Glutamatergic neuron (in vitro differentiated cells): ENCODE results near the gene UQCRC1. TPM values are rescaled to one million over a fixed set of nuclear protein-coding genes. Genes with fewer than 3 reads are reported as not detected.

Source experiments
- DNase-seq: peaks from one replicate; pipeline ENCODE4 v3.0.0; 2022
- H3K27ac Mint-ChIP-seq: one replicate; pipeline ENCODE4 v1.8.0; 2020; ENCODE audit warnings: mild to moderate bottlenecking, mixed read lengths, inconsistent platforms; ENCODE audit not compliant: unreplicated experiment
- H3K27me3 Mint-ChIP-seq: one replicate; pipeline ENCODE4 v1.8.0; 2020; ENCODE audit warnings: mild to moderate bottlenecking, moderate library complexity, mixed read lengths, inconsistent platforms; ENCODE audit not compliant: unreplicated experiment
- H3K36me3 Mint-ChIP-seq: one replicate; pipeline ENCODE4 v1.8.0; 2020; ENCODE audit warnings: mild to moderate bottlenecking, mixed read lengths, inconsistent platforms; ENCODE audit not compliant: unreplicated experiment
- H3K4me1 Mint-ChIP-seq: one replicate; pipeline ENCODE4 v1.8.0; 2020; ENCODE audit warnings: mild to moderate bottlenecking, low read depth, mixed read lengths, inconsistent platforms; ENCODE audit not compliant: unreplicated experiment
- H3K4me3 Mint-ChIP-seq: one replicate; pipeline ENCODE4 v1.8.0; 2020; ENCODE audit warnings: mild to moderate bottlenecking, mixed read lengths, inconsistent platforms; ENCODE audit not compliant: unreplicated experiment
- H3K9me3 Mint-ChIP-seq: one replicate; pipeline ENCODE4 v1.8.0; 2020; ENCODE audit warnings: mild to moderate bottlenecking, moderate library complexity, mixed read lengths, inconsistent platforms; ENCODE audit not compliant: unreplicated experiment
- CTCF ChIP-seq: fragments of 200-600 bp; sonication (generic); IDR thresholded peaks from one replicate; pipeline ENCODE4 v1.5.0; 2021; ENCODE audit not compliant: partially characterized antibody, unreplicated experiment
- total RNA-seq: library from RNA; stranded (reverse); fragmentation: NEBNext Ultra II Directional; extraction: Animal tissue kit (Norgen Biotek cat#: 25700); gene quantifications from one replicate; pipeline ENCODE4 v1.2.1, GENCODE V29; 2021; ENCODE audit not compliant: unreplicated experiment

Gene UQCRC1
- total RNA-seq, 1 donor from 2014 or later, result 242 TPM

GRCh38 chr3:48647714-48648113 lies 38.3 kb upstream of the UQCRC1 start:
- peaks cover 6% of the 10 kb centered on the region for H3K27me3 Mint-ChIP-seq
- H3K27ac Mint-ChIP-seq, result no peak overlapping the region
- no peak for DNase-seq
- peaks cover 6% of the 10 kb centered on the region for H3K9me3 Mint-ChIP-seq
- peaks cover 1% of the 10 kb centered on the region for H3K4me1 Mint-ChIP-seq
- no peak overlapping the region for H3K4me3 Mint-ChIP-seq
- peaks cover 5% of the 10 kb centered on the region for H3K36me3 Mint-ChIP-seq
- TF ChIP-seq CTCF, result no peak

GRCh38 chr3:48644898-48645760 lies 35.7 kb upstream of the UQCRC1 start:
- H3K27ac Mint-ChIP-seq, result no peak overlapping the region
- H3K9me3 Mint-ChIP-seq, result peaks cover 5% of the 10 kb centered on the region
- no peak for DNase-seq
- TF ChIP-seq CTCF, result no peak
- peaks cover 9% of the 10 kb centered on the region for H3K27me3 Mint-ChIP-seq
- peaks cover 5% of the 10 kb centered on the region for H3K36me3 Mint-ChIP-seq
- H3K4me3 Mint-ChIP-seq, result no peak overlapping the region
- H3K4me1 Mint-ChIP-seq, result peaks cover 1% of the 10 kb centered on the region

- no peak for TF ChIP-seq CTCF
- DNase-seq, result no peak
- H3K4me3 Mint-ChIP-seq, result no peak overlapping the region
- peaks cover 6% of the 10 kb centered on the region for H3K4me1 Mint-ChIP-seq
- H3K36me3 Mint-ChIP-seq, result peaks cover 5% of the 10 kb centered on the region
- H3K27ac Mint-ChIP-seq, result no peak overlapping the region
- H3K27me3 Mint-ChIP-seq, result peaks cover 9% of the 10 kb centered on the region
- peaks cover 5% of the 10 kb centered on the region for H3K9me3 Mint-ChIP-seq
Observed at GRCh38 chr3:48642605-48643004, 33.2 kb upstream of the UQCRC1 start.

- H3K4me1 Mint-ChIP-seq, result peaks cover 15% of the 10 kb centered on the region
- no peak overlapping the region for H3K27ac Mint-ChIP-seq
- no peak for TF ChIP-seq CTCF
- peaks cover 7% of the 10 kb centered on the region for H3K9me3 Mint-ChIP-seq
- no peak overlapping the region for H3K4me3 Mint-ChIP-seq
- H3K27me3 Mint-ChIP-seq, result peaks cover 5% of the 10 kb centered on the region
- H3K36me3 Mint-ChIP-seq, result peaks cover 5% of the 10 kb centered on the region
- DNase-seq, result no peak
Observed at GRCh38 chr3:48641396-48641795, 31.9 kb upstream of the UQCRC1 start.

- Mint-ChIP-seq H3K36me3 (peaks cover 5% of the 10 kb centered on the region), H3K27ac (no peak overlapping the region), H3K9me3 (peaks cover 7% of the 10 kb centered on the region), H3K4me1 (peaks cover 18% of the 10 kb centered on the region), H3K4me3 (no peak overlapping the region), H3K27me3 (peaks cover 6% of the 10 kb centered on the region)
- DNase-seq, result no peak
- TF ChIP-seq CTCF, result no peak
Observed at GRCh38 chr3:48639944-48640606, 30.6 kb upstream of the UQCRC1 start.
